Neuron (in vitro differentiated cells): Measurements from ENCODE around the gene PPP1R2.

Experiments used
- H2AFZ ChIP-seq: one replicate; pipeline ENCODE4 v1.6.1; 2013; ENCODE audit warnings: low read depth, mild to moderate bottlenecking, inconsistent platforms, low read length, moderate library complexity
- H3K27me3 ChIP-seq: one replicate; pipeline ENCODE4 v1.6.1; 2013; ENCODE audit warnings: low read length; ENCODE audit not compliant: insufficient read depth
- H3K36me3 ChIP-seq: one replicate; pipeline ENCODE4 v1.6.1; 2013; ENCODE audit warnings: low read length; ENCODE audit not compliant: insufficient read depth
- H3K4me1 ChIP-seq: one replicate; pipeline ENCODE4 v1.6.1; 2013; ENCODE audit warnings: low read length; ENCODE audit not compliant: insufficient read depth
- H3K4me3 ChIP-seq: 2 replicates; pipeline ENCODE4 v1.5.1; 2013; ENCODE audit warnings: mild to moderate bottlenecking, low read length, moderate library complexity
- H3K9me3 ChIP-seq: one replicate; pipeline ENCODE4 v1.6.1; 2013; ENCODE audit warnings: low read length

The PPP1R2 gene

GRCh38 chr3:195577645-195578177 is 34.6 kb upstream of the PPP1R2 start:
- Histone ChIP-seq H2AFZ (no peak overlapping the region), H3K27me3 (peaks cover 3% of the 10 kb centered on the region), H3K9me3 (no peaks in the 10 kb centered on the region), H3K36me3 (no peaks in the 10 kb centered on the region), H3K4me1 (peaks cover 3% of the 10 kb centered on the region), H3K4me3 (no peak overlapping the region)

GRCh38 chr3:195574497-195575304 is 31.6 kb upstream of the PPP1R2 start:
- H3K27me3 ChIP-seq = peaks cover 5% of the 10 kb centered on the region
- H2AFZ ChIP-seq = no peak overlapping the region
- H3K4me3 ChIP-seq = no peak overlapping the region
- no peaks in the 10 kb centered on the region for H3K36me3 ChIP-seq
- H3K9me3 ChIP-seq = no peaks in the 10 kb centered on the region
- H3K4me1 ChIP-seq = no peaks in the 10 kb centered on the region

DNA sequence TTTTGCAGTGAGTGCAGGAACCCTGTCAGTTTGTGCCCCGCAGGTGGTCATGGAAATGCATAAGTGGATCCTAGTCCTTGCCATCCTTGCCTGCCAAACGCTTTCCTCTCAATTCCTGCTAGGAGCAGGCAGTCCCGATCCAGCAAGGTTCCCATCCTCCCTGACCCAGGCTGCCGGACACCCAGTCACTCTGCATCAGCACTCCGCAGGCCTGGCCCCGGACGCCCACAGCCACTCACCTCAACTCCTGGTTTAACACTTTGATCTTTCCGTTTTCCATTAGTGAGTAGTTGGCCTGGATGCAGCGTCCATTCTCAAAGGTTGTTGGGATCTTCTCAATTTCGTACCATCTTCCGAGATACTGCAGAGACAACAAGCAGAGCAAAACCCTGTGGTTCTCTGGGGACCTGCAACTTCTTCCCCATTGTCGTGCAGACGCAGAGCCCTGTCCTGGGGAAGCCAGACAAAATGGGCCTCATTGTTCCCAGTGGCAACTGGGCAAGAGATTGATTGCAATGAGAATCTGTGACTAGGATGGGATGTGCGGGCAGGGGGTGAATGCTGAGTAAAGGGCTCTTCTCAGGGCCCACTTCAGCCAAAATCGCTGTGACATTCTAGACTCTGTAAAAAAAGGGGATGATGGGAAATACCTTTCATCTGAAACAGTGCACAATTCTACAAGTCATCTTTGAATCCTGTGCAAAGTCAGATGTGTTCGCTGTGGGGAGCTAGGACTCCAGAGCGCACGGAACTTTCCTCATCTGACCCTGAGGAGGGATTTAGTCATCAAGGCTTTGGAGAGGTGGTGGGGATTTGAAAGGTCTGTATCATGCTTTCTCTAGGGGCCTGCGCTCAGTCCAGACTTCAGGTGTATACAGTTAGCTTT is 30.7 kb upstream of the PPP1R2 start:
- Histone ChIP-seq H3K36me3 (no peaks in the 10 kb centered on the region), H3K27me3 (peaks cover 7% of the 10 kb centered on the region), H3K4me3 (no peak overlapping the region), H3K4me1 (no peaks in the 10 kb centered on the region), H2AFZ (no peak overlapping the region), H3K9me3 (no peaks in the 10 kb centered on the region)

DNA sequence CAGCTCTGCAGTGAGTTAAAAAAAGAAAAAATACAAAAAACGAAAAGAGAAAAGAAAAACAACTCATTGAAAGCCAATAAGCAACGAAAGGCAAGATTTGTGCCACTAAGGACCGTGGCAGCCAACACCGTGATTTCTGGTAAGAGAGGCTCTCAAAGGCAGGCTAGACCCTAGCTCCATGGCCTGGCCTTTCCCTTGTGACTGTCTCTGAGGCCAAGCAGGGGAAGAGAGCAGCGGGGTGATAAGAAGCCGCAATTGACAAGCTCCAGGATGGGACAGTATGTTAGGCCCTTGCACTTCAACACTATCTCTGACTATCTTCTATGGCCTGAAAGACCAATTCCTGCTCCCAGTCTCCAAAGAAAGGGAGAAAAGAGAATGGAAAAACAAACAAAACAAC is 28.2 kb upstream of the PPP1R2 start:
- H3K4me3 ChIP-seq = no peak overlapping the region
- no peaks in the 10 kb centered on the region for H3K9me3 ChIP-seq
- H3K4me1 ChIP-seq = no peaks in the 10 kb centered on the region
- no peaks in the 10 kb centered on the region for H3K36me3 ChIP-seq
- H2AFZ ChIP-seq = no peak overlapping the region
- H3K27me3 ChIP-seq = peaks cover 7% of the 10 kb centered on the region

DNA sequence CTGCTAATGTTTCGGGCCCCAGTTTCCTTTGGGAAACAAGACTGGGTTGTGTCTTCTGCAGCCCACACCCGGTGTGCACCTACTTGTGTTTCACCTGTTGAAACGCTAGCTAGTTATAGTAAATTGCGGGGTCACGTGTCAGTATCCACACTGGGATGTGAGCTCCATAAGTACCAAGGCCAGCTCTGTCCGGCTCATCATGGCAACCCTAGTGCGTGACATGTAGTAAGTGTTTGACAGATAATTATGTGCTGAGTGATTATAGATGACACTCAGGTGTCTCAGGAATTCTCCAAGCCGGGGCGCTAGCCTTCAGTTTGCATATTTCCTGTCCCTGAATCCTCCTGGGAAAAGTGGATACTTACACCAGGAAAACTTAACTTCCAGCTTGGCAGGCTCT is 27.8 kb upstream of the PPP1R2 start:
- H2AFZ ChIP-seq = no peak overlapping the region
- no peak overlapping the region for H3K4me3 ChIP-seq
- no peaks in the 10 kb centered on the region for H3K9me3 ChIP-seq
- H3K27me3 ChIP-seq = peaks cover 7% of the 10 kb centered on the region
- H3K4me1 ChIP-seq = no peaks in the 10 kb centered on the region
- H3K36me3 ChIP-seq = no peaks in the 10 kb centered on the region

DNA sequence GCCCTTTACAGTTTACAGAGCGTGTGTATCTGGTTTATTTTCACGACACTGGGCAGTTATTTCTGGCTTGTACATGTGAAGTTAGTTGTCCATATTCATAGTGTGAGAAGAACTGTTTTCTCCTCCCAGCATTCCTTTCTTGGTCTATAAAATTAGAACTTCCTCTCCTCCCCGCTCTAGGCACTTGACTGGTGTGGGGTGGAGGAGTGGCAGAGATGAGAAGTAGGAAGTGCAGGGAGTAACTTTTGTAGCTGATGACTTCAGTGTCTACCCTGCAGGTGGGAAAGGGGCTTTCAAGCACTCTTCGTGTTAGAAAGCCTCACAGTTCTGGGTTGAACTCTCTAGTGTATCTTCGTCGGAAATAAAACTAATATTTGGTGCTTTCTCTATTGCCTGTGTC is 27.2 kb upstream of the PPP1R2 start:
- H3K9me3 ChIP-seq = no peaks in the 10 kb centered on the region
- H2AFZ ChIP-seq = no peak overlapping the region
- no peaks in the 10 kb centered on the region for H3K36me3 ChIP-seq
- H3K4me1 ChIP-seq = peaks cover 3% of the 10 kb centered on the region
- H3K27me3 ChIP-seq = peaks cover 7% of the 10 kb centered on the region
- H3K4me3 ChIP-seq = no peak overlapping the region

DNA sequence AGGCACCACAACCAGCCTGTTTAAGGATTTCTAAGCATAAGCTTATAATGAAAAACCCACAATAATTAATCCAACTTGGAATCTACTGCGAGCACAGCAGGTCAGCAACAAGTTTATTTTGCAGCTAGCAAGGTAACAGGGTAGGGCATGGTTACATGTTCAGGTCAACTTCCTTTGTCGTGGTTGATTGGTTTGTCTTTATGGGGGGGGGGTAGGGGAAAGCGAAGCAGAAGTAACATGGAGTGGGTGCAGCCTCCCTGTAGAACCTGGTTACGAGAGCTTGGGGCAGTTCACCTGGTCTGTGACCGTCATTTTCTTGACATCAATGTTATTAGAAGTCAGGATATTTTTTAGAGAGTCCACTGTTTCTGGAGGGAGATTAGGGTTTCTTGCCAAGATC is 25.5 kb upstream of the PPP1R2 start:
- Histone ChIP-seq H2AFZ (no peak overlapping the region), H3K27me3 (peaks cover 4% of the 10 kb centered on the region), H3K4me1 (peaks cover 3% of the 10 kb centered on the region), H3K9me3 (no peaks in the 10 kb centered on the region), H3K4me3 (no peak overlapping the region), H3K36me3 (no peaks in the 10 kb centered on the region)

DNA sequence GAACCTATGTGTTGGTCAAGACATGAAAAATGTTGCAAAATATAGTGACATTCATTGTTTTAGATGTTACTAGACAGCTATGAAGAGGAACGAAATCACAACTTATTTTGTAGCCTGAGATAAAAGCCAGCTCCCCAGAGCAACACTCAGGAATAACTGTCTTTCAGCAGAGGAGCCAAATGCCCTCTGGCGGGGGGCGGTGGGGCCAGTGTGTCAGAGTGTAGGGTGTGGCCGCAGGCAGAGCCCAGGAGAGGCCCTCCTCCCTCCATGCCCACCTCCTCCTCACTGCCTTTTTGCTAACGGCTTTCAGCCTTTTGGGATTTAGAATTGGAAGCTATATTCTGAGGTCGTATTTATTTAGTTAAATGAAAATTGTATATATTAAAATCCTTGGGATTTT is 23.7 kb upstream of the PPP1R2 start:
- Histone ChIP-seq H3K36me3 (no peaks in the 10 kb centered on the region), H3K27me3 (peaks cover 4% of the 10 kb centered on the region), H3K9me3 (peaks cover 2% of the 10 kb centered on the region), H2AFZ (no peak overlapping the region), H3K4me3 (no peak overlapping the region), H3K4me1 (peaks cover 3% of the 10 kb centered on the region)

GRCh38 chr3:195565716-195566115 is 22.6 kb upstream of the PPP1R2 start:
- no peaks in the 10 kb centered on the region for H3K36me3 ChIP-seq
- peaks cover 2% of the 10 kb centered on the region for H3K9me3 ChIP-seq

DNA sequence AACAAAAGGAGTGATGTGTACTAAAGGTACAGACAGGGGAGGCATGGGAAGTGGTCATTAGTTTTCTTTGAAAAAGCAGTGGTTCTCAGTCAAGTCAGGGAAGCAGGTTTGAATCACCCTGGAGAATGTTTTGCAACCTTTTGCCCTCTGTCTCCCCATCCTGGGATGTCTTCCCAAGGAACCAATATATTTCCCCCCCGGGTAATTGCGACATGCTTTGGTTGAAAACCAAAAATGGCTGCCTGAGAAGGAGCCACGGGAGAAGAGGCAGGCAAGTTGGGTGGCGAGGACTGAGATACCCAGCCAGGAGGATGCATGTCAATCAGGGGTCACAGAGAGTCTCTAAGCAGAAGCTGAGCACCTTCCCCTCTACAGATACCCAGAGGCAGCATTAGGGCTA is 20.2 kb upstream of the PPP1R2 start:
- H3K36me3 ChIP-seq = no peaks in the 10 kb centered on the region
- no peaks in the 10 kb centered on the region for H3K27me3 ChIP-seq
- no peak overlapping the region for H3K4me3 ChIP-seq
- H3K9me3 ChIP-seq = peaks cover 2% of the 10 kb centered on the region
- H2AFZ ChIP-seq = no peak overlapping the region
- H3K4me1 ChIP-seq = peaks cover 3% of the 10 kb centered on the region

More at GRCh38 chr3:195565716-195566115, 22.6 kb upstream of the PPP1R2 start:
- Histone ChIP-seq H3K4me1 (peaks cover 3% of the 10 kb centered on the region), H2AFZ (peak overlapping the region; percentile 61), H3K4me3 (no peak overlapping the region), H3K27me3 (peaks cover 2% of the 10 kb centered on the region)

DNA sequence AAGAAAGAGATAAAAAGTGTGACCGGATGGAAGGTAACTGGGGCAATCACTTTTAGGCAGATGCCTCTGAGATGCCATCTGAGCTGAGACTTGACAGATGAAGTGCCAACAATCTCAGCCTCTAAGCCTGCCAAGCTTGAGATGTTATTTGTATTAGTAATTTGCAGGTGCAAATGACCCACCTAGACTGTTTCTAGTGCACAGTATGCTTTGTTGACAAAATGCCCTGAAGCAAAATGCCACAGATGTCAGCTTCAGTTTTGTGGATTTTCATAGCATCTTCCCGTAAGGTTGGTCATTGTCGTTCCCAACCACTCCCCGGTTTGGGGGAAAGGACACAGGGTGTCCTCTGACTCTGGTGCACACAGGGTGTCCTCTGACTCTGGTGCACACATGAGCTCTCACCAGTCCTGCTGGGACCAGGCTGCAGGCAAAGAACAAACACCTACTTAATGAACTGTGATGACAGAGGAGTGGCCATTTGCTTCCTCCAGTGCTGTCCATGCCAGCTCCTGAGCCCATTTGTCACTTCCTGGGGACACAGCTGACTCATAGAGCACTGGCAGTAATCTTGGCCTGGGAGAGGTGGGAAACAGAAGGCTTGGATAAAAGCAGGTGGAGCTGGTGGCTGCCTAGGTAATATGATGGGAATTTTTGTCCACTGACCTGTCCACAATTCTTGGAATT is 16.7 kb upstream of the PPP1R2 start:
- Histone ChIP-seq H3K36me3 (no peaks in the 10 kb centered on the region), H2AFZ (no peak overlapping the region), H3K4me3 (no peak overlapping the region), H3K27me3 (no peaks in the 10 kb centered on the region), H3K9me3 (peaks cover 5% of the 10 kb centered on the region), H3K4me1 (no peaks in the 10 kb centered on the region)

- peaks cover 5% of the 10 kb centered on the region for H3K9me3 ChIP-seq
- H3K36me3 ChIP-seq = no peaks in the 10 kb centered on the region
- no peak overlapping the region for H2AFZ ChIP-seq
- no peaks in the 10 kb centered on the region for H3K27me3 ChIP-seq
- no peak overlapping the region for H3K4me3 ChIP-seq
- no peaks in the 10 kb centered on the region for H3K4me1 ChIP-seq
Measured at GRCh38 chr3:195558602-195559001, 15.5 kb upstream of the PPP1R2 start.

- peaks cover 5% of the 10 kb centered on the region for H3K9me3 ChIP-seq
- H3K36me3 ChIP-seq = no peaks in the 10 kb centered on the region
- H3K4me3 ChIP-seq = no peak overlapping the region
- H3K4me1 ChIP-seq = no peaks in the 10 kb centered on the region
- H3K27me3 ChIP-seq = no peaks in the 10 kb centered on the region
- H2AFZ ChIP-seq = no peak overlapping the region
Measured at GRCh38 chr3:195557322-195557721, 14.2 kb upstream of the PPP1R2 start.
